ENCODE data around the gene FFAR3.

DNA sequence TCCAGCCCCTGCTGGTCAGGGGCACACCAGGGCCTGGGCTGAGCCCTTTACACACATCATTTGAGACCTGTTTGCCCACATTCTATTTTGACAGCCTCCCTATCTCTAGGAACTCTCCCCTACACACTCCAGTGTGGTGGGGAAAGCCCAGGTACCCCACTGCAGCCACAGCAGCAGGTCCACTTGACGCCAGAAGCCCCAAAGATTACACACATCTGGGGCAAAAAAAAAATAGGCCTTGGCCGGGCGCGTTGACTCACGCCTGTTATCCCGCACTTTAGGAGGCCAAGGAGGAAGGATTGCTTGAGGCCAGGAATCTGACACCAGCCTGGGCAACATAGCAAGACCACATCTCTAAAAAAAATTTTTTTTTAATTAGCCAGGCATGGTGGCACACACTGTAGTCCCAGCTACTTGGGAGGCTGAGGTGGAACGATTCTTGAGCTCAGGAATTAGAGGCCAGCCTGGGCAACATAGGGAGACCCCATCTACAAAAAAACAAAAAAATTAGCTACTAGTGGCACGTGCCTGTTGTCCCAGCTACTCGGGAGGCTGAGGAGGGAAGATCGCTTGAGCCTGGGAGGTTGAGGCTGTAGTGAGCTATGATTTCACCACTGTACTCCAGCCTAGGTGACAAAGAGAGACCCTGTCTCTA, 47.3 kb upstream of the FFAR3 start:
- TF ChIP-seq, protein P1, sequence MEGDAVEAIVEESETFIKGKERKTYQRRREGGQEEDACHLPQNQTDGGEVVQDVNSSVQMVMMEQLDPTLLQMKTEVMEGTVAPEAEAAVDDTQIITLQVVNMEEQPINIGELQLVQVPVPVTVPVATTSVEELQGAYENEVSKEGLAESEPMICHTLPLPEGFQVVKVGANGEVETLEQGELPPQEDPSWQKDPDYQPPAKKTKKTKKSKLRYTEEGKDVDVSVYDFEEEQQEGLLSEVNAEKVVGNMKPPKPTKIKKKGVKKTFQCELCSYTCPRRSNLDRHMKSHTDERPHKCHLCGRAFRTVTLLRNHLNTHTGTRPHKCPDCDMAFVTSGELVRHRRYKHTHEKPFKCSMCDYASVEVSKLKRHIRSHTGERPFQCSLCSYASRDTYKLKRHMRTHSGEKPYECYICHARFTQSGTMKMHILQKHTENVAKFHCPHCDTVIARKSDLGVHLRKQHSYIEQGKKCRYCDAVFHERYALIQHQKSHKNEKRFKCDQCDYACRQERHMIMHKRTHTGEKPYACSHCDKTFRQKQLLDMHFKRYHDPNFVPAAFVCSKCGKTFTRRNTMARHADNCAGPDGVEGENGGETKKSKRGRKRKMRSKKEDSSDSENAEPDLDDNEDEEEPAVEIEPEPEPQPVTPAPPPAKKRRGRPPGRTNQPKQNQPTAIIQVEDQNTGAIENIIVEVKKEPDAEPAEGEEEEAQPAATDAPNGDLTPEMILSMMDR (IDR thresholded peaks at IDR 0.05) = no peak
- no peak for TF ChIP-seq ZFX (IDR thresholded peaks at IDR 0.05; ENCODE audit: borderline replicate concordance)
